ENCODE measurements around the gene PSD2.

The PSD2 gene

GRCh38 chr5:139850423-139851016 lies 54.9 kb downstream of the PSD2 start:
- no peak overlapping the region for H3K4me3 ChIP-seq (ENCODE audit: insufficient read depth in 1 of 2, low read depth in 1 of 2, low read length in 2 of 2)
- H3K4ac ChIP-seq (ENCODE audit: low read depth in 1 of 2, low read length in 2 of 2) = no peak overlapping the region
- no peak overlapping the region for H2AFZ ChIP-seq (ENCODE audit: low read depth, low read length)
- H3K18ac ChIP-seq (ENCODE audit: low read depth in 1 of 2, low read length in 2 of 2) = no peak overlapping the region
- no peak overlapping the region for H3K23ac ChIP-seq (ENCODE audit: low read length in 2 of 2)
- no peak overlapping the region for H4K91ac ChIP-seq (ENCODE audit: low read length)
- H3K79me1 ChIP-seq (replicated peaks; ENCODE audit: low read length, poor library complexity, severe bottlenecking) = no peaks in the 10 kb centered on the region
- peaks cover 0 to 10% of the 10 kb centered on the region in 2 experiments for H3K36me3 ChIP-seq (ENCODE audit: control insufficient read depth in 1 of 2, insufficient read depth in 2 of 2, low read depth in 1 of 2, low read length in 2 of 2)
- no peak overlapping the region for H3K27ac ChIP-seq (ENCODE audit: low read length, poor library complexity, severe bottlenecking)
- no peak overlapping the region for H2AK5ac ChIP-seq (ENCODE audit: low read length, severe bottlenecking)
- peaks cover 10 to 59% of the 10 kb centered on the region in 2 experiments for H3K27me3 ChIP-seq (ENCODE audit: control insufficient read depth in 1 of 2, insufficient read depth in 1 of 2, low read length in 2 of 2)
- H3K9ac ChIP-seq (ENCODE audit: low read length) = no peak overlapping the region
- WGBS = 77% methylated on average over 3 of the region's 3 CpGs
- H2BK12ac ChIP-seq (ENCODE audit: low read length in 2 of 2) = no peak overlapping the region
- no peak overlapping the region for H2BK120ac ChIP-seq (ENCODE audit: low read depth, low read length)
- H4K8ac ChIP-seq (ENCODE audit: low read length) = no peak overlapping the region
- no peak overlapping the region for H2BK5ac ChIP-seq (ENCODE audit: low read depth, low read length, poor library complexity, severe bottlenecking)
- H3K9me3 ChIP-seq (ENCODE audit: control insufficient read depth, low read length) = no peaks in the 10 kb centered on the region
- no peak overlapping the region for H3K4me2 ChIP-seq (ENCODE audit: low read length, poor library complexity, severe bottlenecking)
- no peak for DNase-seq
- H2BK15ac ChIP-seq (ENCODE audit: low read depth, poor library complexity, severe bottlenecking) = no peak overlapping the region
- H3K14ac ChIP-seq (ENCODE audit: low read length in 2 of 2) = no peak overlapping the region
- peaks cover 5% of the 10 kb centered on the region for H3K4me1 ChIP-seq (ENCODE audit: control insufficient read depth, insufficient read depth, low read depth, low read length)

- Histone ChIP-seq H3K27ac (ENCODE audit: low read length, poor library complexity, severe bottlenecking) (no peak overlapping the region), H3K27me3 (ENCODE audit: control insufficient read depth in 1 of 2, insufficient read depth in 1 of 2, low read length in 2 of 2) (peaks cover 0 to 59% of the 10 kb centered on the region in 2 experiments), H2AK5ac (ENCODE audit: low read length, severe bottlenecking) (no peak overlapping the region), H2BK15ac (ENCODE audit: low read depth, poor library complexity, severe bottlenecking) (no peak overlapping the region), H3K4me1 (ENCODE audit: control insufficient read depth, insufficient read depth, low read depth, low read length) (peaks cover 5% of the 10 kb centered on the region), H3K4me3 (ENCODE audit: insufficient read depth in 1 of 2, low read depth in 1 of 2, low read length in 2 of 2) (no peak overlapping the region), H3K9ac (ENCODE audit: low read length) (no peak overlapping the region), H3K9me3 (ENCODE audit: control insufficient read depth, low read length) (no peaks in the 10 kb centered on the region), H4K8ac (ENCODE audit: low read length) (no peak overlapping the region), H3K18ac (ENCODE audit: low read depth in 1 of 2, low read length in 2 of 2) (no peak overlapping the region), H3K14ac (ENCODE audit: low read length in 2 of 2) (no peak overlapping the region), H2BK12ac (ENCODE audit: low read length in 2 of 2) (no peak overlapping the region), H3K4ac (ENCODE audit: low read depth in 1 of 2, low read length in 2 of 2) (no peak overlapping the region), H4K91ac (ENCODE audit: low read length) (no peak overlapping the region), H2BK120ac (ENCODE audit: low read depth, low read length) (no peak overlapping the region), H3K36me3 (ENCODE audit: control insufficient read depth in 1 of 2, insufficient read depth in 2 of 2, low read depth in 1 of 2, low read length in 2 of 2) (peaks cover 0 to 10% of the 10 kb centered on the region in 2 experiments), H3K79me1 (replicated peaks; ENCODE audit: low read length, poor library complexity, severe bottlenecking) (no peaks in the 10 kb centered on the region), H2BK5ac (ENCODE audit: low read depth, low read length, poor library complexity, severe bottlenecking) (no peak overlapping the region), H3K4me2 (ENCODE audit: low read length, poor library complexity, severe bottlenecking) (no peak overlapping the region), H3K23ac (ENCODE audit: low read length in 2 of 2) (no peak overlapping the region), H2AFZ (ENCODE audit: low read depth, low read length) (no peak overlapping the region)
- WGBS = 89% methylated on average over 17 of the region's 19 CpGs
- no peak for DNase-seq
Observed at GRCh38 chr5:139851558-139851957, 56.0 kb downstream of the PSD2 start.

- H3K9me3 ChIP-seq (ENCODE audit: control insufficient read depth, low read length) = no peaks in the 10 kb centered on the region
- H3K18ac ChIP-seq (ENCODE audit: low read depth in 1 of 2, low read length in 2 of 2) = no peak overlapping the region
- H3K4me2 ChIP-seq (ENCODE audit: low read length, poor library complexity, severe bottlenecking) = no peak overlapping the region
- H3K4me3 ChIP-seq (ENCODE audit: insufficient read depth in 1 of 2, low read depth in 1 of 2, low read length in 2 of 2) = no peak overlapping the region
- peaks cover 5% of the 10 kb centered on the region for H3K4me1 ChIP-seq (ENCODE audit: control insufficient read depth, insufficient read depth, low read depth, low read length)
- H2AK5ac ChIP-seq (ENCODE audit: low read length, severe bottlenecking) = no peak overlapping the region
- no peak for DNase-seq
- peaks cover 0 to 10% of the 10 kb centered on the region in 2 experiments for H3K36me3 ChIP-seq (ENCODE audit: control insufficient read depth in 1 of 2, insufficient read depth in 2 of 2, low read depth in 1 of 2, low read length in 2 of 2)
- no peak overlapping the region for H2BK15ac ChIP-seq (ENCODE audit: low read depth, poor library complexity, severe bottlenecking)
- no peak overlapping the region for H3K23ac ChIP-seq (ENCODE audit: low read length in 2 of 2)
- no peak overlapping the region for H2BK12ac ChIP-seq (ENCODE audit: low read length in 2 of 2)
- no peak overlapping the region for H4K8ac ChIP-seq (ENCODE audit: low read length)
- H2AFZ ChIP-seq (ENCODE audit: low read depth, low read length) = no peak overlapping the region
- H3K4ac ChIP-seq (ENCODE audit: low read depth in 1 of 2, low read length in 2 of 2) = no peak overlapping the region
- no peak overlapping the region for H4K91ac ChIP-seq (ENCODE audit: low read length)
- no peak overlapping the region for H3K14ac ChIP-seq (ENCODE audit: low read length in 2 of 2)
- H2BK5ac ChIP-seq (ENCODE audit: low read depth, low read length, poor library complexity, severe bottlenecking) = no peak overlapping the region
- H2BK120ac ChIP-seq (ENCODE audit: low read depth, low read length) = no peak overlapping the region
- no peaks in the 10 kb centered on the region for H3K79me1 ChIP-seq (replicated peaks; ENCODE audit: low read length, poor library complexity, severe bottlenecking)
- H3K27me3 ChIP-seq (ENCODE audit: control insufficient read depth in 1 of 2, insufficient read depth in 1 of 2, low read length in 2 of 2) = peaks cover 0 to 61% of the 10 kb centered on the region in 2 experiments
- no peak overlapping the region for H3K27ac ChIP-seq (ENCODE audit: low read length, poor library complexity, severe bottlenecking)
- 94% methylated on average over 8 of the region's 8 CpGs for WGBS
- H3K9ac ChIP-seq (ENCODE audit: low read length) = no peak overlapping the region
Observed at GRCh38 chr5:139852696-139853095, 57.1 kb downstream of the PSD2 start.

- H3K9ac ChIP-seq (ENCODE audit: low read length) = no peak overlapping the region
- H3K4me3 ChIP-seq (ENCODE audit: insufficient read depth in 1 of 2, low read depth in 1 of 2, low read length in 2 of 2) = no peak overlapping the region
- no peak overlapping the region for H4K91ac ChIP-seq (ENCODE audit: low read length)
- H2BK120ac ChIP-seq (ENCODE audit: low read depth, low read length) = no peak overlapping the region
- peaks cover 0 to 10% of the 10 kb centered on the region in 2 experiments for H3K36me3 ChIP-seq (ENCODE audit: control insufficient read depth in 1 of 2, insufficient read depth in 2 of 2, low read depth in 1 of 2, low read length in 2 of 2)
- no peaks in the 10 kb centered on the region for H3K9me3 ChIP-seq (ENCODE audit: control insufficient read depth, low read length)
- H3K4me1 ChIP-seq (ENCODE audit: control insufficient read depth, insufficient read depth, low read depth, low read length) = no peaks in the 10 kb centered on the region
- no peak overlapping the region for H4K8ac ChIP-seq (ENCODE audit: low read length)
- no peak overlapping the region for H3K18ac ChIP-seq (ENCODE audit: low read depth in 1 of 2, low read length in 2 of 2)
- no peak for DNase-seq
- H2BK5ac ChIP-seq (ENCODE audit: low read depth, low read length, poor library complexity, severe bottlenecking) = no peak overlapping the region
- H3K14ac ChIP-seq (ENCODE audit: low read length in 2 of 2) = no peak overlapping the region
- no peak overlapping the region for H3K27ac ChIP-seq (ENCODE audit: low read length, poor library complexity, severe bottlenecking)
- no peaks in the 10 kb centered on the region for H3K79me1 ChIP-seq (replicated peaks; ENCODE audit: low read length, poor library complexity, severe bottlenecking)
- no peak overlapping the region for H3K4ac ChIP-seq (ENCODE audit: low read depth in 1 of 2, low read length in 2 of 2)
- H3K23ac ChIP-seq (ENCODE audit: low read length in 2 of 2) = no peak overlapping the region
- 96% methylated on average over 6 of the region's 7 CpGs for WGBS
- H2BK12ac ChIP-seq (ENCODE audit: low read length in 2 of 2) = no peak overlapping the region
- H2AK5ac ChIP-seq (ENCODE audit: low read length, severe bottlenecking) = no peak overlapping the region
- H3K27me3 ChIP-seq (ENCODE audit: control insufficient read depth in 1 of 2, insufficient read depth in 1 of 2, low read length in 2 of 2) = peaks cover 0 to 70% of the 10 kb centered on the region in 2 experiments
- no peak overlapping the region for H2AFZ ChIP-seq (ENCODE audit: low read depth, low read length)
- no peak overlapping the region for H2BK15ac ChIP-seq (ENCODE audit: low read depth, poor library complexity, severe bottlenecking)
- H3K4me2 ChIP-seq (ENCODE audit: low read length, poor library complexity, severe bottlenecking) = no peak overlapping the region
Observed at GRCh38 chr5:139854029-139854605, 58.5 kb downstream of the PSD2 start.
